GM12801 (cell line): ENCODE data around the gene BTBD3.

Experiments used
- TF ChIP-seq, protein P1 (sequence below): IDR thresholded peaks from one replicate; pipeline ENCODE4 v1.5.1; 2011; ENCODE audit warnings: control low read depth; ENCODE audit not compliant: insufficient read length; ENCODE audit errors: extremely low read depth

The BTBD3 gene

DNA sequence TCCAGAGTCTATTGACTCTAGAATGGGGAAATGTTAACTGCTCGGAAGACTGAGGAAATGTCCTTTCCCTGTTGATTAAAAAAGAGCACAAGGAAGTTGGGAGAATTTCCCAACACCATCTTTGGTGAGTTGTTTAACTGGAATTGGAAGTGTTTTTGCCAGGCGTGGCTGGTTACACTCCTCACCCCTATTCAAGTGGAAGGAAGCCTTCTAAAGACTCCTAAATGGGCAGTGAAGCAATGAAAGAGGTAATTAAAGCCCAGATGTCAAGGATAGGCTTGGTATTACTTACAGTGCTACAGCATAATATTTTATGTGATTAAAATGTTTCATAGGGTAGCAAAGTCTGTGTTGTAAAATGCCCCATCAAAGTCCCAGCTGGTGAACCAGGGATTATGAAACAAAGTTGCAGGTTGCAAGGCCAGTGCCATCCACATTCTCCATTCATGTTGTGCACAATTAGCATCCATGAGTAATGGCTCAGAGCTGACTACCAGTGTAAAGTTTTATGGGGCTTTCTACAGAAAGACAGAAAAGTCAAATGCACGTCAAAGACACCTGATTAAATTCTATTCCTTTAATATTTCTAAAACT, 52.6 kb downstream of the BTBD3 start:
- TF ChIP-seq, protein P1, sequence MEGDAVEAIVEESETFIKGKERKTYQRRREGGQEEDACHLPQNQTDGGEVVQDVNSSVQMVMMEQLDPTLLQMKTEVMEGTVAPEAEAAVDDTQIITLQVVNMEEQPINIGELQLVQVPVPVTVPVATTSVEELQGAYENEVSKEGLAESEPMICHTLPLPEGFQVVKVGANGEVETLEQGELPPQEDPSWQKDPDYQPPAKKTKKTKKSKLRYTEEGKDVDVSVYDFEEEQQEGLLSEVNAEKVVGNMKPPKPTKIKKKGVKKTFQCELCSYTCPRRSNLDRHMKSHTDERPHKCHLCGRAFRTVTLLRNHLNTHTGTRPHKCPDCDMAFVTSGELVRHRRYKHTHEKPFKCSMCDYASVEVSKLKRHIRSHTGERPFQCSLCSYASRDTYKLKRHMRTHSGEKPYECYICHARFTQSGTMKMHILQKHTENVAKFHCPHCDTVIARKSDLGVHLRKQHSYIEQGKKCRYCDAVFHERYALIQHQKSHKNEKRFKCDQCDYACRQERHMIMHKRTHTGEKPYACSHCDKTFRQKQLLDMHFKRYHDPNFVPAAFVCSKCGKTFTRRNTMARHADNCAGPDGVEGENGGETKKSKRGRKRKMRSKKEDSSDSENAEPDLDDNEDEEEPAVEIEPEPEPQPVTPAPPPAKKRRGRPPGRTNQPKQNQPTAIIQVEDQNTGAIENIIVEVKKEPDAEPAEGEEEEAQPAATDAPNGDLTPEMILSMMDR: no peak

- TF ChIP-seq, protein P1: no peak
Measured at GRCh38 chr20:11972478-11972877, 54.8 kb downstream of the BTBD3 start.
